Measurements from ENCODE around the gene MAD1L1.

DNA sequence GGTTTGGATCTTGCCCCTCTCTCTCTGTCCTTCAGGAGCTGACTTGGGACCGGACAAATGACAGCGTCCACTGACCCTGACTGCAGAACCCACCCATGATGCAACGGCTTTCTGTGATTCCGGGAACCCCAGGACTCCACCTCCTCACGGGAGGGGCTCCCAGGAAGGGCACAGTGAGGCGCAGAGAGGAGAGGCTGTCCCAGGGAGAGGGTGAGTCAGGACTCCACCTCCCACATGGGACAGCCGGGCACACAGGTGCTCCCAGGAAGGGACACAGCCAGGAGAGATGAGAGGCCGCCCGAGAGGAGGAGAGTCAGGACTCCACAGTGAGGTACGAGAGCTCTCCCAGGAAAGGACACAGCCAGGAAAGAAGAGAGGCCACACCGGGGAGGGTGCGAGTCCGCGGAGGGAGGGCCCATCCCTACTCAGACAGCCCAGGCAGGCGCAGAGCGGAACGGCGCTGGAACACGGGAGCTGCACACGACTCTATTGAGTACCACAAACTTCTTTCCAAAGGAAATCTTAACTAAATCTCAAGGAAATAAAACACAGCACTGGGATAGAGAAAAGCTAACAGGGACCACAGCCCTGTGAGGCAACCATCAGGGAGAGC lies 162.5 kb downstream of the MAD1L1 start:
- TF ChIP-seq, protein P1, sequence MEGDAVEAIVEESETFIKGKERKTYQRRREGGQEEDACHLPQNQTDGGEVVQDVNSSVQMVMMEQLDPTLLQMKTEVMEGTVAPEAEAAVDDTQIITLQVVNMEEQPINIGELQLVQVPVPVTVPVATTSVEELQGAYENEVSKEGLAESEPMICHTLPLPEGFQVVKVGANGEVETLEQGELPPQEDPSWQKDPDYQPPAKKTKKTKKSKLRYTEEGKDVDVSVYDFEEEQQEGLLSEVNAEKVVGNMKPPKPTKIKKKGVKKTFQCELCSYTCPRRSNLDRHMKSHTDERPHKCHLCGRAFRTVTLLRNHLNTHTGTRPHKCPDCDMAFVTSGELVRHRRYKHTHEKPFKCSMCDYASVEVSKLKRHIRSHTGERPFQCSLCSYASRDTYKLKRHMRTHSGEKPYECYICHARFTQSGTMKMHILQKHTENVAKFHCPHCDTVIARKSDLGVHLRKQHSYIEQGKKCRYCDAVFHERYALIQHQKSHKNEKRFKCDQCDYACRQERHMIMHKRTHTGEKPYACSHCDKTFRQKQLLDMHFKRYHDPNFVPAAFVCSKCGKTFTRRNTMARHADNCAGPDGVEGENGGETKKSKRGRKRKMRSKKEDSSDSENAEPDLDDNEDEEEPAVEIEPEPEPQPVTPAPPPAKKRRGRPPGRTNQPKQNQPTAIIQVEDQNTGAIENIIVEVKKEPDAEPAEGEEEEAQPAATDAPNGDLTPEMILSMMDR (IDR thresholded peaks at IDR 0.05): no peak
- no peak for TF ChIP-seq POLR2A (IDR thresholded peaks at IDR 0.05)
- TF ChIP-seq POLR2AphosphoS5 (IDR thresholded peaks at IDR 0.05): no peak
- no peak for TF ChIP-seq EP300 (IDR thresholded peaks at IDR 0.05)
